ENCODE measurements around the gene TTC9.
A peak's percentile ranks its signal among the peaks of the same experiment; 100 is the strongest.
"Not testable (repeated sequence)": the region's sequence is repeated elsewhere in the genome, so short reads cannot be mapped to it uniquely, and the experiment has no call there.

TTC9 gene

GRCh38 chr14:70683983-70684382 lies 42.3 kb downstream of the TTC9 start:
- DNase-seq, result no peak

- DNase-seq, result no peak
These were observed 43.9 kb downstream of the TTC9 start for GRCh38 chr14:70685474-70686197.

- DNase-seq, result no peak
These were observed 50.5 kb downstream of the TTC9 start for GRCh38 chr14:70692210-70692609.

GRCh38 chr14:70696026-70696425 lies 54.3 kb downstream of the TTC9 start:
- DNase-seq, result no peak

GRCh38 chr14:70697701-70698100 lies 56.0 kb downstream of the TTC9 start:
- no peak for DNase-seq

- DNase-seq, result peak; percentile 39
These were observed 56.6 kb downstream of the TTC9 start for GRCh38 chr14:70698288-70698687.

- DNase-seq, result no peak
These were observed 57.9 kb downstream of the TTC9 start for GRCh38 chr14:70699646-70700045.

GRCh38 chr14:70700955-70701585 lies 59.4 kb downstream of the TTC9 start:
- no peak for DNase-seq

GRCh38 chr14:70701610-70702009 lies 59.9 kb downstream of the TTC9 start:
- no peak for DNase-seq

- DNase-seq, result no peak
These were observed 60.4 kb downstream of the TTC9 start for GRCh38 chr14:70702161-70702560.

- not testable (repeated sequence) for DNase-seq
These were observed 62.0 kb downstream of the TTC9 start for GRCh38 chr14:70703621-70704168.

GRCh38 chr14:70704960-70705359 lies 63.2 kb downstream of the TTC9 start:
- DNase-seq, result no peak

- DNase-seq, result peak; percentile 19
These were observed 64.5 kb downstream of the TTC9 start for GRCh38 chr14:70706177-70706576.

GRCh38 chr14:70707138-70708038 lies 65.7 kb downstream of the TTC9 start:
- DNase-seq, result peak; percentile 72

- DNase-seq, result no peak
These were observed 67.2 kb downstream of the TTC9 start for GRCh38 chr14:70708717-70709570.

GRCh38 chr14:70709726-70710382 lies 68.1 kb downstream of the TTC9 start:
- DNase-seq, result no peak

- no peak for DNase-seq
These were observed 69.7 kb downstream of the TTC9 start for GRCh38 chr14:70711451-70711850.

- no peak for DNase-seq
These were observed 71.4 kb downstream of the TTC9 start for GRCh38 chr14:70713096-70713495.

- no peak for DNase-seq
These were observed 71.8 kb downstream of the TTC9 start for GRCh38 chr14:70713511-70713916.

GRCh38 chr14:70714055-70714550 lies 72.4 kb downstream of the TTC9 start:
- peak; percentile 68 for DNase-seq

GRCh38 chr14:70716483-70716882 lies 74.8 kb downstream of the TTC9 start:
- no peak for DNase-seq
